Measurements from ENCODE around the gene TRAPPC2L. TPM values are rescaled to one million over a fixed set of nuclear protein-coding genes. Genes with fewer than 3 reads are reported as not detected.
"Not testable (repeated sequence)": the region's sequence is repeated elsewhere in the genome, so short reads cannot be mapped to it uniquely, and the experiment has no call there.

TRAPPC2L gene
- total RNA-seq, 2 experiments from 2014 or later: 27.6 to 44.9 TPM

DNA sequence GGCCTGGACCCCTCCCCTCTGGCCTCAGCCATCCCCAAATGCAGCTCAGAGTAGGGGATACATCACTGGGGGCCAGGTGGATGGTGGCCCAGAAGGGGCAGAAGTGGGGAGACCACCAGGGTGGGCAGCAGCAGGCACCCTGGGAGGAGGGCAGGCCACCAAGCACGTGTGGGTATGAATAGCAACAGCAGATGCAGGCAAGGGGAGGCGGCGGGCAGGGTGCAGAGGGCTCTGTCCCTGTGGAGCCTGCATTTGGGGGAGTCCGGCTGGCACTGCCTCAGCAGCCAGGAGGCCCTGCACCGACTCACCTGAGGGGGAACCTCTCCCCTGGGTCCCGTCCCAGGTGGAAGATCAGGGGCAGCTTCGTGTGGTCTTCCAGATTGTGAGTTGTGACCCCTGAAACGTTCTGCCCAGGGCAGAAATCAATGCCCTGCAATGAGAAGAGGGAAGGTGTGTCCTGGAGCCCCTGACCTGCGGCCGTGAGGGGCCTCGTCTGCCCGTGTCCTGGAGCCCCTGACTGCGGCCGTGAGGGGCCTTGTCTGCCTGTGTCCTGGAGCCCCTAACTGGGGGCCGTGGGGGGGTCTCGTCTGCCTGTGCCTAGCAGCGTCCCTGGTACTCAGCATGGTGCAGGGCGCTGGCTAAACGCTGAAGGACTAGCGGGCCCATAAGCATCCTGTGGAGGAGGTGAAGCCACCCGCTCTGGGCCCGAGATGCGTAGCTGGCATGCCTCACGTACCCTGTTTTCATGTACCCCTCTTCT is 34.5 kb upstream of the TRAPPC2L start:
- no TSS peak for BruUV-seq (replicated peaks)
- ChIA-PET CTCF (ENCODE audit: unreplicated experiment) (no interaction called here), POLR2A (no interaction called here)
- no peaks in the 10 kb centered on the region for H4K20me1 ChIP-seq (ENCODE audit: insufficient read depth, low read length)
- H3K27ac ChIP-seq (ENCODE audit: low read depth, low read length, poor library complexity, severe bottlenecking): no peak overlapping the region
- H3K79me2 ChIP-seq (ENCODE audit: insufficient read depth, low read depth, low read length): no peaks in the 10 kb centered on the region
- H3K4me2 ChIP-seq (ENCODE audit: low read length): no peak overlapping the region
- H3K9me3 ChIP-seq (ENCODE audit: low read length): no peaks in the 10 kb centered on the region
- H3K36me3 ChIP-seq (ENCODE audit: insufficient read depth, low read length): no peaks in the 10 kb centered on the region
- no peak overlapping the region for H2AFZ ChIP-seq (ENCODE audit: low read length)
- H3K4me3 ChIP-seq (ENCODE audit: low read depth, low read length, poor library complexity, severe bottlenecking): no peak overlapping the region
- TF ChIP-seq, protein P1, sequence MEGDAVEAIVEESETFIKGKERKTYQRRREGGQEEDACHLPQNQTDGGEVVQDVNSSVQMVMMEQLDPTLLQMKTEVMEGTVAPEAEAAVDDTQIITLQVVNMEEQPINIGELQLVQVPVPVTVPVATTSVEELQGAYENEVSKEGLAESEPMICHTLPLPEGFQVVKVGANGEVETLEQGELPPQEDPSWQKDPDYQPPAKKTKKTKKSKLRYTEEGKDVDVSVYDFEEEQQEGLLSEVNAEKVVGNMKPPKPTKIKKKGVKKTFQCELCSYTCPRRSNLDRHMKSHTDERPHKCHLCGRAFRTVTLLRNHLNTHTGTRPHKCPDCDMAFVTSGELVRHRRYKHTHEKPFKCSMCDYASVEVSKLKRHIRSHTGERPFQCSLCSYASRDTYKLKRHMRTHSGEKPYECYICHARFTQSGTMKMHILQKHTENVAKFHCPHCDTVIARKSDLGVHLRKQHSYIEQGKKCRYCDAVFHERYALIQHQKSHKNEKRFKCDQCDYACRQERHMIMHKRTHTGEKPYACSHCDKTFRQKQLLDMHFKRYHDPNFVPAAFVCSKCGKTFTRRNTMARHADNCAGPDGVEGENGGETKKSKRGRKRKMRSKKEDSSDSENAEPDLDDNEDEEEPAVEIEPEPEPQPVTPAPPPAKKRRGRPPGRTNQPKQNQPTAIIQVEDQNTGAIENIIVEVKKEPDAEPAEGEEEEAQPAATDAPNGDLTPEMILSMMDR (conservative IDR thresholded peaks at IDR 0.05; ENCODE audit: low read length): no peak
- TF ChIP-seq EZH2phosphoT487 (IDR thresholded peaks at IDR 0.05; ENCODE audit: borderline replicate concordance, low read depth, low read length): no peak
- no peak for DNase-seq (ENCODE audit: low spot score)
- H3K4me1 ChIP-seq (ENCODE audit: insufficient read depth, low read length, poor library complexity, severe bottlenecking): no peaks in the 10 kb centered on the region
- intact Hi-C loops (cut with micrococcal nuclease; ENCODE audit: unreplicated experiment): no loop called here
- H3K9me2 ChIP-seq (ENCODE audit: insufficient read depth, low read length): no peaks in the 10 kb centered on the region

DNA sequence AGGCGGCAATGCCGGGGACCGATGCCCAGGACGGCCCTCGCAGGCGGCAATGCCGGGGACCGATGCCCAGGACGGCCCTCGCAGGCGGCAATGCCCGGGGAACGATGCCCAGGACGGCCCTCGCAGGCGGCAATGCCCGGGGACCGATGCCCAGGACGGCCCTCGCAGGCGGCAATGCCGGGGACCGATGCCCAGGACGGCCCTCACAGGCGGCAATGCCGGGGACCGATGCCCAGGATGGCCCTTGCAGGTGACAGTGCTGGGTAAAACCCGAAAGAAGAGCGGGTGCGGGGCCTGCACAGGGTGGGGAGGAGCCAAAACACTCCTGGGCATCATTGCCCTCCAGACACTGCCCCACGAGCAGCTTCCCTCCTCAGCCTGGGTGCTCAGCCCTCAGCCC is 33.3 kb upstream of the TRAPPC2L start:
- H3K9me3 ChIP-seq (ENCODE audit: low read length); H4K20me1 ChIP-seq (ENCODE audit: insufficient read depth, low read length); H3K79me2 ChIP-seq (ENCODE audit: insufficient read depth, low read depth, low read length); DNase-seq (ENCODE audit: low spot score); H3K9me2 ChIP-seq (ENCODE audit: insufficient read depth, low read length); H3K4me2 ChIP-seq (ENCODE audit: low read length); POLR2A ChIA-PET; H2AFZ ChIP-seq (ENCODE audit: low read length); intact Hi-C loops (cut with micrococcal nuclease; ENCODE audit: unreplicated experiment); BruUV-seq (replicated peaks); H3K4me3 ChIP-seq (ENCODE audit: low read depth, low read length, poor library complexity, severe bottlenecking); H3K27ac ChIP-seq (ENCODE audit: low read depth, low read length, poor library complexity, severe bottlenecking); H3K36me3 ChIP-seq (ENCODE audit: insufficient read depth, low read length); CTCF ChIA-PET (ENCODE audit: unreplicated experiment); H3K4me1 ChIP-seq (ENCODE audit: insufficient read depth, low read length, poor library complexity, severe bottlenecking): not testable (repeated sequence)

DNA sequence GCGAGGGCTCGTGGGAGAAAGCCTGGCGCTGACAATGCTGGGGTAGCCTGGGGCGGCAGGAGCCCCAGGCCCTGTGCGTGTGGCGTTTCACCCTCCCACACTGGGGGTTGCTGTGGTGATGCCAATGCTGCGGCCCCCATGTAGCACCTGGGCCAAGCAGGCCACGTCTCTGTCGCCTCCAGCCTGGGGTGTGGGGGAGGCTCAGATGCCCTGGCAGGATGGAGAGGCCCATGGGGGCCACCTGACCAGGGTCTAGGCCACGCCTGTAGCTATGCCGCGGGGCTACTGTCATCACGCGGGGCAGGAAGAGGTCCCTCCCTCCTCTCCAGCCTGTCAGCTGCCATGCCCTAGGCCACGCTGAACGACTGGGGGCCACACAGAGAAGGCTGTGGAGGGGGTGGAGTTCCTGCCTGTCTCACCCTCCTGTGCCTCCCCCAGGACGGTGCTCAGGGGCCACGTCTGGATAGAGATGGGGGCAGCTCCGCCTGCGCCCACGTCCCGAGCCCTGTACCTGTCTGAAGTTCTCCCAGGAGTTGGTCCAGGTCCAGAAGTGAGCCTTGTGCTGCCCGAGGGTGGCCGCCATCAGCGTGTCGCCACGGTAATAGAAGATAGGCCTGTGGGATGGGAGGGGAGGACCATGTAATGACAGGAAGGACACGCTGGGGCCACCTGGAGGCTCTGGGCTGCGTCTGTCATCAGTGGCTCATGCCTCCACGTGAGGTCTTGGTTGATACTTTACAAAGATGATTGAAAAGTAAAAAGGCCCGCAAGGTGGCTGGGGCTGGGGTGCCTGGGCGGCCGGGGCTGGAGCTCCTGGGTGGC is 32.5 kb upstream of the TRAPPC2L start:
- H3K9me3 ChIP-seq (ENCODE audit: low read length): no peaks in the 10 kb centered on the region
- no peaks in the 10 kb centered on the region for H3K4me1 ChIP-seq (ENCODE audit: insufficient read depth, low read length, poor library complexity, severe bottlenecking)
- H3K9me2 ChIP-seq (ENCODE audit: insufficient read depth, low read length): no peaks in the 10 kb centered on the region
- intact Hi-C loops (cut with micrococcal nuclease; ENCODE audit: unreplicated experiment): no loop called here
- H2AFZ ChIP-seq (ENCODE audit: low read length): no peak overlapping the region
- no peak overlapping the region for H3K4me3 ChIP-seq (ENCODE audit: low read depth, low read length, poor library complexity, severe bottlenecking)
- POLR2A ChIA-PET: interaction anchor here (0.6 kb wide), 1 partner anchor 160 kb away, joined by 3 read pairs; no protein-coding TSS in a partner anchor
- CTCF ChIA-PET (ENCODE audit: unreplicated experiment): no interaction called here
- no peak overlapping the region for H3K27ac ChIP-seq (ENCODE audit: low read depth, low read length, poor library complexity, severe bottlenecking)
- no peaks in the 10 kb centered on the region for H4K20me1 ChIP-seq (ENCODE audit: insufficient read depth, low read length)
- no peak for DNase-seq (ENCODE audit: low spot score)
- no TSS peak for BruUV-seq (replicated peaks)
- H3K79me2 ChIP-seq (ENCODE audit: insufficient read depth, low read depth, low read length): no peaks in the 10 kb centered on the region
- no peak overlapping the region for H3K4me2 ChIP-seq (ENCODE audit: low read length)
- no peaks in the 10 kb centered on the region for H3K36me3 ChIP-seq (ENCODE audit: insufficient read depth, low read length)
- TF ChIP-seq EZH2phosphoT487 (IDR thresholded peaks at IDR 0.05; ENCODE audit: borderline replicate concordance, low read depth, low read length): no peak
- TF ChIP-seq, protein P1 (conservative IDR thresholded peaks at IDR 0.05; ENCODE audit: low read length): no peak
